ENCODE measurements around the gene MGAT3. TPM values are rescaled to one million over a fixed set of nuclear protein-coding genes. Genes with fewer than 3 reads are reported as not detected.
"Not testable (repeated sequence)": the region's sequence is repeated elsewhere in the genome, so short reads cannot be mapped to it uniquely, and the experiment has no call there.

Gene MGAT3
- polyA plus RNA-seq, 4 donors = 18.4 to 31.1 (median 25.7) TPM

- DNase-seq (ENCODE audit: low read depth in 4 of 4, low spot score in 2 of 4) = no peak
These were observed 31.8 kb downstream of the MGAT3 start for GRCh38 chr22:39488563-39489083.

GRCh38 chr22:39489094-39490068 lies 32.6 kb downstream of the MGAT3 start:
- no peak for DNase-seq (ENCODE audit: low read depth in 4 of 4, low spot score in 2 of 4)

DNA sequence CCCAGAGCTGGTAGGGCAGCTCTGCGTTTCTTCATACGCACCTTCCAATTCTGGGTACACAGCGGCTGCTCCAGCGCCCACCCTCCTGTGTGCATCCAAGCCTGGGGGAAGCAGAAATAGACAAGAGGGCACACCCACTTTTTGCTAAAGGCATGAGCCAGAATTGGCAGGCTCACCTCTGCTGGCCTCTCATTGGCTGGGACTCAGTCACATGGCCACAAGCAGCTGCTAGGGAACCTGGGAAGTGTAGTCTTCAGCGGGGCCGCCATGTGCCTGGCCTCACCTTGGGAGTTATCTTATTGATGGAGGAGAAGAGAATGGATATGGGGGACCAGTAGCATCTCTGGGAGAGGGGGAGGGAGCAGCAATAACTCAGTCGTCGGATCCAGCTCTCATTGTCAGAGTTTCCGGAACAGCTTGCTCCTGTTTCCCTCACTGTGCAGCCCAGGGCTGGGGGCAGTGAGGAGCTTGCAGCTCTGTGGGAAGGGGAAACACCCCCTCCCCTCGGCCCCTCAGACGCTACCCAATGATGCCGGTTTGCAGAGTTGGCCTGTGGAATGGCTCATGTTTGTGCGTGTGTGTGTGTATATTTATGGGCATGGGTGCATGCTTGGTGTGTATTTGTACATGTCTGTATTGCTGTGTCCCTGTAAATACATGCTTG lies 33.5 kb downstream of the MGAT3 start:
- DNase-seq (ENCODE audit: low read depth in 4 of 4, low spot score in 2 of 4) = no peak

- DNase-seq (ENCODE audit: low read depth in 4 of 4, low spot score in 2 of 4) = no peak
These were observed 34.3 kb downstream of the MGAT3 start for GRCh38 chr22:39490966-39491680.

DNA sequence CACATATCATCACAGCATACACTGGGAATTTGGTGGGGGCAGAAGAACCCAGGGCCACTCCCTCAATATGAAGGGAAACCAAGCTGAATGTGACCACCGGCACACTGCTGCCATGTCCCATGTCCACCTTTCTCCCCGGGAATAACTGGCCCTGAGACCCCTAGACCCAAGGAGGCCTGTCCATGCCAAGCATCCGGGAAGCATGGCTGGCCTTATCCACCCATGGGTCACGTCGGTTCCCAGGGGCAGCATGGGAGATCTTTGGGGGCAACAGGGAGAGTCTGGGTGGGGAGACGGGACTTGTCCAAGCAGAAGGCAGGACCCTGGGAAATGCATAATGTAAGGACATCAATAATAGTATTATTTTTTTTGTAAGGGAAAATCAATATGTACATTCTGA lies 34.9 kb downstream of the MGAT3 start:
- no peak for DNase-seq (ENCODE audit: low read depth in 4 of 4, low spot score in 2 of 4)

DNA sequence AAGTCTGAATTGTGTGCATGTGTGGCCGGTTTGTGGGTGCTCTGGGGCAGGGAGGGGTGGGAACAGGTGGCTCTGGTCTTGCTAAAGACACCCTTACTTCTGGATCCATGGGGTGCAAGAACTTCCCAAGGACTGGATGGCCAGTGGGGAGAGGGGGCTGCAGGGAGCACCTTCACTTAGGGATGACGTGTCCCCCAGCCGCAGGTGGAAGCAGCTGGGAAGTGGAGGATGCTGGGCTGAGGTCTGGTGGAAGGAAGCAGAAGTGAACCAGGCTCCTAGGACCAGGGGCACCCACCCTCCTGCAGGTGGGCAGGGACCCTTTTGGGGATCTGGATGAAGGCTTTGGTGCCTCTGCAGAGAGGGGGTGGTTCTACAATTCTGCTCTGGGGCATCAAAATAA lies 35.4 kb downstream of the MGAT3 start:
- no peak for DNase-seq (ENCODE audit: low read depth in 4 of 4, low spot score in 2 of 4)

DNA sequence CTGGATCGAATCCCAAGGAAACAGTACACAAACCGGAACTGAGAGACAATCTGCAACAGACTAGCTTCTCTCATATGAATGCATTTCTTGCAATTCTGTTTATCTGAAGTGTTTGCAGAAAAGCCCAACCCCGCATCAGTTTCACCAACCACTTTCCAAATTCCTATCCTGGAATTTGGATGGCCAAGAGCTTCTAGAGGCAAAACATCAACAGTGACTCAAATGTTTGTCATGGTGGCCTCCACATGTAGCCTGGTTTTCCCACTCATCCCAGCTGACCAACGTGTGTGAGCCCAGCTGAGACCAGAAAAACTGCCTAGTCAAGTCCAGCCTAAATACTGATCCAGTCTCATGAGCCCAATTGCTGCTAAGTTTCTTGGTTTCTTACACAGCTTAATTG lies 36.9 kb downstream of the MGAT3 start:
- no peak for DNase-seq (ENCODE audit: low read depth in 4 of 4, low spot score in 2 of 4)

GRCh38 chr22:39494471-39495120 lies 37.8 kb downstream of the MGAT3 start:
- no peak for DNase-seq (ENCODE audit: low read depth in 4 of 4, low spot score in 2 of 4)

DNA sequence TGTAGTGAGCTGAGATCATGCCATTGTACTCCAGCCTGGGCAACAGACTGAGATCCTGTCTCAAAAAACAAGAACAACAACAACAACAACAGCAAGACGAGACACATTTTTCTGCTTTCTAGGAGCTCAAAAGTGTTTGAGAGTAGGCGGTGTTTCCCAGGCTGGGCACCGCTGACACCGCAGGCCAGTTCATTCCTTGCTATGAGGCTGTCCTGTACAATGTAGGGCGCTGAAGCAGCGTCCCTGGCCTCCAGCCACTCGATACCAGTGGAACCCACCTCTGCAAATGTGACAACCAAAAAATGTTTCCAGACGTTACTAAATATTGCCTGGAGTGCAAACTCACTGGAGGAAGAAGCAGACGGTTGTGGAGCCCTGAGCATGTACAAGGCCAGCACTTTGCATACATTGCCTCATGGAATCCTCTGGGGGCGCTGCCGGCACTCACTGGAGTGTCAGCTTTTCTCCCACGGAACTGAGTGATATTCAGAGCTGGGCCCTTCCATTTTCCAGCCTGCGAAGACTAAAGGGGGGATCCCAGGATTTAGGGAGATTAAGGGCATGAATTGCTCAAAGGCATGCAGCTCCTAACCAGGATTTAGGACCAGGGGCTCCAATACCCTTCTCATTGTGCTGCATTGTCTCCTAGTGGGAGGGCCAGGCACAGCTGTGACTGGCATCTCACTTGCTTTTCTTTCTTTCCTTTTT lies 39.5 kb downstream of the MGAT3 start:
- DNase-seq (ENCODE audit: low read depth in 4 of 4, low spot score in 2 of 4) = peak in 1 of 4 donors; percentile 69

DNA sequence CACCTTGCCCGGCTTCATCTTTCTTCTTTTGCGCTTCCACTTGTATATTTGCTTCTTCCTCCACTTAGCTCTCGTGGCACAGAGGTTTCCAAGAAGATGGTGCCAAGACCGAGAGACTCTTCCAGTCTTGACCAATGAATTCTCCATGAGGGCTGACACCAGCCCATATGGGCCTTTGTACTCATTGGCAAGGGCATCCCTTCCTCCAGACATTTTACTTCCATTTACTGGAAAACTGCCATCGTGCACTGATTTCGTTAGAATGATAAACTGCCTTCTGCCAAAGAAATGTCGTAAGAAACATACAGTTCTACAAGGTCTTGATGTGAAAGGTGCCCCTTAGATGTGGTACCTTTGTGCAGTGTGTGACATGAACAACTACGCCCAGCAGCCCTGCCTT lies 40.6 kb downstream of the MGAT3 start:
- DNase-seq (ENCODE audit: low read depth in 4 of 4, low spot score in 2 of 4) = no peak

DNA sequence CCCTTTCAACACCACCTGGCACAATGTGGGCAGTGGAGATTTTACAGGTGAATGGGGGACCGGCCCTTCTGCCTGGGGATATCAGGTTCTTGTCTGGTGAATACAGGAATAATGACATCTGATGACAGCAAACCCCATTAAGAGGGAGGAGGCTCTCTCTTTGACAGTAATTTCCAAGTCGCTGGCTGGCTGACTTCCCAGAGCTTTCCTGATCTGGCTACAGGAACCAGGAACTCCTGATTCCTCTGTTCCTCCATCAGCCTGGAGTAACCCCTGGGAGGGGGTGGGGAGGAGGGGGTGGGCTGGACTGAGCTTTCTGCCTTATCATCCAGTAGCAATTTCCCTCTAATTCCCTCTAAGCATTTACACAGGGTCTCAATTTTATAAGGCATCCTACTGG lies 41.6 kb downstream of the MGAT3 start:
- DNase-seq (ENCODE audit: low read depth in 4 of 4, low spot score in 2 of 4) = no peak

- DNase-seq (ENCODE audit: low read depth in 4 of 4, low spot score in 2 of 4) = no peak
These were observed 42.0 kb downstream of the MGAT3 start for GRCh38 chr22:39498802-39499201.

- DNase-seq (ENCODE audit: low read depth in 4 of 4, low spot score in 2 of 4) = no peak
These were observed 43.3 kb downstream of the MGAT3 start for GRCh38 chr22:39500101-39500500.

GRCh38 chr22:39501644-39502108 lies 44.9 kb downstream of the MGAT3 start:
- DNase-seq (ENCODE audit: low read depth in 4 of 4, low spot score in 2 of 4) = no peak

- peak; percentile 75 to 96 (median 90) for DNase-seq (ENCODE audit: low read depth in 4 of 4, low spot score in 2 of 4)
These were observed 45.4 kb downstream of the MGAT3 start, which contains the start of gene MIEF1 for GRCh38 chr22:39502109-39502788. TSS of gene MIEF1 (plus strand) at chr22:39502290. CDS start at chr22:39511295, 9,005 bp downstream.

DNA sequence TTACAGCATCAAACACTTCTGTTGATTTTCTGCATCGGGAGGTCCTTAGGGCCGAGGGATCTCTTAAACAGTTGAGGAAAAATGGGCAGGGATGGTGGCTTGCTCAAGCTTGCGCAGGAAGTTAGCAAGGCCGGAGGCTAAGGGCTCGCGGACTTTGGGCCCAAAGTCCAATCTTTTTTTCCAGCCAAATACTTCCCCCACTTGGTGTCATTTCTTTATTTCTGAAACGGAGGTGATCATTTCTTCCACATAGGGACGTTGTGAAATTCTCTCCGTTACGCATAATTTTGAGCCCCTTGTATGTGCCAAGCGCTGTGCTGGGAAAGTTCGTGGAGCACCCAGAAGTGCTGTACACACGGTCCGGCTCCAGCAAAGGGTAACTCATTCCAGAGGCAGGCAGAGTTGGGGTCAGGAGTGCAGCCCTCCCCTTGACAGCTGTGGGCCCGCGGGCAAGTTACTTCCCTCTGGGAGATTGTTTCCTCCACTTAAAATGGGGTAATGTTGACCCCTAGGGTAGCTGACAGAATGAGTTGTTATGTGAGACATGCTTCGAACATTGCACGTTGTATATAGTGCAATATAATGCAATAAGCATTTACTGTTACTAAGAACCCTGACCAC lies 46.1 kb downstream of the MGAT3 start:
- no peak for DNase-seq (ENCODE audit: low read depth in 4 of 4, low spot score in 2 of 4)

GRCh38 chr22:39503630-39504029 lies 46.8 kb downstream of the MGAT3 start:
- DNase-seq (ENCODE audit: low read depth in 4 of 4, low spot score in 2 of 4) = no peak

DNA sequence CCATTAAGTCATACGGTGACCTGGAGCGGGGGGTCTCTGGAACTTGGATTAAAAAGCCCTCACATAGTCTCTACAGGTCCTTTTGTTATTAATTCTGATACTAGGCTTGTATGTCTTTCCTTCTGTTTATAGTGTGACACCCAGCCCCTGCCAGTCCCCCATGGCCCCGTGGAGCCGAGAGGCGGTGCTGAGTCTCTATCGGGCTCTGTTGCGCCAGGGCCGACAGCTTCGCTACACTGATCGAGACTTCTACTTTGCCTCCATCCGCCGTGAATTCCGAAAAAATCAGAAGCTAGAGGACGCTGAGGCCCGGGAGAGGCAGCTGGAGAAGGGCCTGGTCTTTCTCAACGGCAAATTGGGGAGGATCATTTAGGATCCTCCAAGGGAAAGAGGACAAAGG lies 47.3 kb downstream of the MGAT3 start:
- DNase-seq (ENCODE audit: low read depth in 4 of 4, low spot score in 2 of 4) = no peak

GRCh38 chr22:39507021-39507420 lies 50.2 kb downstream of the MGAT3 start:
- not testable (repeated sequence) for DNase-seq (ENCODE audit: low read depth in 4 of 4, low spot score in 2 of 4)

All from left renal cortex interstitium (tissue), 4 donors.